T follicular helper cell (primary cell): ENCODE data around the gene CERS1.
A peak's percentile ranks its signal among the peaks of the same experiment; 100 is the strongest.
"Not testable (repeated sequence)": the region's sequence is repeated elsewhere in the genome, so short reads cannot be mapped to it uniquely, and the experiment has no call there.

Source experiments
- DNase-seq: peaks from one replicate; pipeline ENCODE4 v3.0.0-alpha.2; 2020; ENCODE audit warnings: low read depth

Gene CERS1

GRCh38 chr19:18919086-18919899 is 23.3 kb upstream of the CERS1 start, which contains the start of the genes COPE and DDX49:
COPE (minus strand) TSS chr19:18919387; CDS start chr19:18919348, 39 bp downstream.
DDX49 (plus strand) TSS chr19:18919715; CDS start chr19:18919742, 27 bp downstream.
- DNase-seq = peak; percentile 97

- not testable (repeated sequence) for DNase-seq
Observed at GRCh38 chr19:18917593-18917992, 21.6 kb upstream of the CERS1 start.

- DNase-seq = no peak
Observed at GRCh38 chr19:18915639-18916038, 19.7 kb upstream of the CERS1 start.

- no peak for DNase-seq
Observed at GRCh38 chr19:18913466-18913865, 17.5 kb upstream of the CERS1 start.

- no peak for DNase-seq
Observed at GRCh38 chr19:18912933-18913332, 17.0 kb upstream of the CERS1 start.

DNA sequence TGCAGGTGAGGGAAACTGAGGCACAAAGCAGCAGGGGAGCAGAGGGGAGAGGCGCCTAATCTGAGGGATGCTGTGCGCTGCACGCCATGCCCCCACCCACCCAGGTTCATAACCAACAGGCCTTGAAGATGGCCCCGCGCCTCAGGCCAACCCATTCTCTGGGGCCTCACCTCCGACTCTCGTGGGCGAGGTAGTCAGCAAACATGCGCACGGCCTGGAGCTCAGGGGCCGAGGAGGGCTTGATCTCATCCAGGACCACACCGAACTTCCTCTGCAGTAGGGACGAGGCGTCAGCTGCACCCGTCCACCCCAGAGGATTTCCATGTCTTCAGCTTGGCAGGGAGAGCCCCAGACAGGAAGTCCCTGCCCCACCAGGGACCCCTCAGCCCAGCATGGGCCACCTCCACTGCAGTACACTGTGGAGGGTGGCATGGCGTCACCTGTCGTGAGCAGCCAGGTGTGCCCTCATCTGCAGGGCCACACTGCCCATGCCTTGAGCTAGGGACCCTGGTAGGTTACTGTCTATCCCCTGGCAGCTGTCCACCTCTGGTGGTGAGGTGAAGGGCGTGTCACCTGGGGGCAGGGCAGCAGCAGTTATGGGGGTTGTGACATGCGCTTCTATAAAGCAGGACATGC is 15.0 kb upstream of the CERS1 start:
- no peak for DNase-seq

DNA sequence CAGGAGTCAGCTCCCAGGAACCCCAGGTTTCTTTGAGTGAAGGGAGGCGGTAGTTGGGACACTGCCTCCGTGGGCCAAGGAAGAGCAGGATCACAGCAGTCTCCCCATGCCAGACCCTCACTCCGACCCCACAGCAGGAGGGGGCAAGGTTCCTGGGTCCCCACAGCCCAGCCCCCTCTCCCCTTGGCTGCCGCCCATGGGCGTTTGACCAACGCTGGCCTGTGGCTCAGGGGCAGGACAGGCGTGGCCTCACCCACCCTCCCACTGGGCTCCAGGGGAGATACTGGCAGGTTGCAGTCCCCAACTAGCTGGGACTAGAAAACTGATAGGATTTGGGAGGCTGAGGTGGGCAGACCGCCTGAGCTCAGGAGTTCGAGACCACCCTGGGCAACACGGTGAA is 14.1 kb upstream of the CERS1 start:
- DNase-seq = no peak

- DNase-seq = no peak
Observed at GRCh38 chr19:18908917-18909619, 13.1 kb upstream of the CERS1 start.

DNA sequence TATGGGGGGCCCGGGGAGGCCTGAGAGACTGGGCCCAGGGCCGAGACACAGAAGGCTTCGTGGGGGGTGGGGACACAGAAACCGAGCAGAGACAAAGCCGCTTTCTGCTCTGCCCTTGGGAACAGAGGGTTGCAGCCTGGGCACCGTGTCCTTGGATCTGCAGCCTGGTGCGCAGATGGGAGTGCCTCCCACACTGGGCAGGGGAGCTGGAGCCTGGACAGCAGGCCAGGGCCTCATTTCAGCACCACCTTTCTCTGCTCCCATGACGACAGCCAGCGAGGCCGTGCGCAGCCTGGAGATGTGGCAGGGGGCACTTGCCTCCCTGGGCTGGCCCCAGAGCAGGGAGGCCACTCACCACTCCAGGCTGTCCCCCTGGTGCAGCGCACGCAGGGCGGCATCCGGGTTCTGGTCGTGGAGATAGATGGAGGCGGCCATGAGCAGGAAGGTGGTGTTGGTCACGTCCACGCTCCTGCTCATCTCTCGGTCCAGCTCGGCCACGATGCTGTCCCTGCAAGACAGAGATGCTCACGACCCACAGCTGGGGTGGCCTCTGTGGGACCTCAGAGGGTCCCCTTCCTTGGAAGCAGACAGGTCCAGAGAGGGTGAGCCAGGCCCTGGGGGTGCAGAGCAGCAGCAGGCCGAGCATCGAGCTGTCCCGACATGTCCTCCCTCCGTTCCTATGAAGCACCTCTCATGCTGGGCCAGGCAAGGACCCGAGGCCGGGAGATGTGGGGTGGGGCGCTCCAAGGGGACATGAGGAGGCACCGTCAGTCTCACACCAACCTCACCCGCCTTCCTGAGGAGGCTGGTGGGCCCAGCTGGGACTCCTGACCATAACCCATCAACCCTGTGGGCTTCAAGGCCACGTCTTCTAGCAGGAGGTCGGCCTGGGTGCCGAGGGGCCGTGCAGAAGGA is 10.9 kb upstream of the CERS1 start:
- no peak for DNase-seq

DNA sequence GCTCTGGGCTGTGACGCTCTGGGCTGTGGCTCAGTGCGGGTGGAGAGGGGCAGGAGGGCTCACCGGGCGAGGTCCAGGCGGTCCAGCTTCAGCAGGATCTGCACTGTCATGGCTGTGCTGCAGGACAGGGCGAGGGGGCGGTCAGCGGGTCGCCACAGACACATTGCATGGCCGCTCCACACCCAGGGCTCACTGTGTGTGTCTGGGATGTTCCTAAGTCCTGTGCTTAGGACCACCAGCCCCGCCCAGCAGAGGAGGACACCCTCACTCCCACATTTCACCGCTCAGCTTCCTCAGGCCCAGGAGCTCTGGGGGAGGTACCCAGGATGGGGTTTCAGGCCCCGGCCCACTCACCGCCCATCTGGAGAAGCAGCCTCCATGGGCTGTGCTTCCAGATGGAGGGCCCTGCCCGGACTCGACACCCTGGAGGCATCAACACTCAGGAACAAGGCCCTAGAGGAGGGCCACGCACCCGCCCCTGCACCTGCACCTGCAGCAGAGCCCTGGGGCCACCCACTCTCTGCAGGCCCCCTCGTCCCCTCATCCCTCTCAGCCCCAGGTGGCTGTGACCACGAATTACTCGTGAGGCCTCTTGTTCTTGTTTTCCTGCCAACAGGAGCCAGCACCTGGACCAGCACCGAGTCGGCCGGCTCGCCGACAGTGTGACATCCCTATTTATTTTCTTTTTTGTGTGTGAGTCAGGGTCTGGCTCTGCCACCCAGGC is 9.7 kb upstream of the CERS1 start:
- no peak for DNase-seq

GRCh38 chr19:18905058-18905456 is 9.1 kb upstream of the CERS1 start:
- DNase-seq = no peak

GRCh38 chr19:18904334-18905057 is 8.5 kb upstream of the CERS1 start:
- no peak for DNase-seq

DNA sequence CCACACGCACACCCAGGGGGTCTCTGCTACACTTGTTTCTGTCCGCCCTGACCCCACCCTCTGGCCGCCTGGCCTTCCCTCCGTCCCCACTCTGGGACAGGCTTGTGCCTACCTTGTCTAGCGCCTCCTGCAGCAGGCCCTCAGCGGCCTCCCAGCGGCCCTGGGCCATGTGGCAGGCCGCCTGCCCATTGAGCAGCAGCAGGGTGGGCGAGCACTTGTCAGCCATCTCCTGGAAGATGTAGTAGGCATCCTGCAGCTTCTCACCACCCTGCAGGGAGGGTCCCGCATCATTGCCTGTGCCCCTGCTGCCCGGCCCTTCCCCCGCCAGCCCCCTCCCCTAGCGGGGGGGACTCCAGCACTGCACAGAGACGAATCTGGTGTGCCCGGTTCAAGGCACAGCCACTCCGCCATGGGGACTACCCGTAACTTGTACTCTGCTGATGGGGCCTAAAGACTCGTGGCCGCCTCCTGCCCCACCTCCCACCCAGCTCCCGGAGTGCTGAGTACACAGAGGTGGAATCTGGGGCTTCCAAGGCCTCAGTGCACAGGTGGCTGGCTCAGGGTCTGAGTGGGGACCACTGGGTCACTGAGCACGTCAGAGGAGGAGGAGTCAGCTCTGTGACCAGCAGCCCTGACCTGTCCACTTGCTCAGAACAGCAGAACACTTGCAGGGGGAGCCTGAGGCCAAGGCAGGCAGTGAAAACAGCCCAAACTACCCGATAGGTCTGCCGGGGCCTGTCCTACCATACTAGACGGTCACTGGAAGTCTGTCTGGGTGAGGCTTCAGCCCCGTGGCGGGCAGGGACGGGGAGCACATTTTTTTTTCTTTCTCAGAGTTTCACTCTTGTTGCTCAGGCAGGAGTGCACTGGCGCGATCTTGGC is 7.4 kb upstream of the CERS1 start:
- no peak for DNase-seq

DNA sequence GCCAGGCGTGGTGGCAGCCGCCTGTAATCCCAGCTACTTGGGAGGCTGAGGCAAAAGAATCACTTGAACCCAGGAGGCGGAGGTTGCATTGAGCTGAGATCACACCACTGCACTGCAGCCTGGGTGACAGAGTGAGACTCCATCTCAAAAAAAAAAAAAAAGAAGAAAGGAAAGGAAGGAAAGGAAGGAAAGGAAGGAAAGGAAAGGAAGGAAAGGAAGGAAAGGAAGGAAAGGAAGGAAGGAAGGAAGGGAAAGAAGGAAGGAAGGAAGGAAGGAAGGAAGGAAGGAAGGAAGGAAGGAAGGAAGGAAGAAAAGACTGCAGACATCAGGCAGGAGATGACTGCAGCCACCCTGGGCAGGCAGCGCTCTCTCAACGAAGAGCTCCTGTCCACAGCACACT is 6.6 kb upstream of the CERS1 start:
- not testable (repeated sequence) for DNase-seq

GRCh38 chr19:18901491-18901890 is 5.5 kb upstream of the CERS1 start:
- DNase-seq = no peak

DNA sequence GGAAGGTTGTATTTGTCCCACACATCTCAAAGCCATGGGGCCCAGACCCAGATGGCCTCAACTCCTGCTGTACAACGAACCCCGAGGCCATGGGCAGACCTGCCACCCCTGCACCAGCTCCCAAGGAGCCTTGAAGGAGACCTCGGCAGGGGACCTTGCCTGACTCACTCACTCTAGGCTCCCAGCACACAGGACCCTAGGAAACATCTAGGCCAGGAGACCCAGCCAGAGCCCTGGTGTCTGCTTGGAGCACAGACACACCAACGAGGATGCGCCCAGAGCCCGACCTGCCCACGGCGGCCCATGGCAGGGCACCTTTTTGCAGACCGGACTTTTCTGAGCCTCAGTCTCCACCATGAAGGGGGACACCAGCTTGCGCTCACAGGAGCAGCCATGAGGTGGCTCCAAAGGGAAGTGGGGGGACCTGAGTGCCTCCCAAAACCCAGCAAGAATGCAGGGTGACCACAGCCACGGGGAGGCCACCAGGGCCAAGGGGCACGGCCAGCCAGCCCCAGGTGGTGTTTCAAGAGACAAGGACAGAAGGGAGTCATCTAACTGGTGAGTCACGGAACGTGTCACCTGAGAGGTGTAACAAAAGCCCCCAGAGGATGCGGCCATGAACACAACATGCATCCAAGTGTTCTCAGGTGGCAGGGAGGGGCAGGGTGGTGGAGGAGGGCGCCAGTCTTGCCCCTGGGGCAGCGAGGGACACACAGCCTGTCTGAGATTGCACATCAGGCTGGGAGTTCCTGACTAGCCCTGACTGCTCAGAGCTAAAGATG is 4.9 kb upstream of the CERS1 start:
- DNase-seq = no peak

DNA sequence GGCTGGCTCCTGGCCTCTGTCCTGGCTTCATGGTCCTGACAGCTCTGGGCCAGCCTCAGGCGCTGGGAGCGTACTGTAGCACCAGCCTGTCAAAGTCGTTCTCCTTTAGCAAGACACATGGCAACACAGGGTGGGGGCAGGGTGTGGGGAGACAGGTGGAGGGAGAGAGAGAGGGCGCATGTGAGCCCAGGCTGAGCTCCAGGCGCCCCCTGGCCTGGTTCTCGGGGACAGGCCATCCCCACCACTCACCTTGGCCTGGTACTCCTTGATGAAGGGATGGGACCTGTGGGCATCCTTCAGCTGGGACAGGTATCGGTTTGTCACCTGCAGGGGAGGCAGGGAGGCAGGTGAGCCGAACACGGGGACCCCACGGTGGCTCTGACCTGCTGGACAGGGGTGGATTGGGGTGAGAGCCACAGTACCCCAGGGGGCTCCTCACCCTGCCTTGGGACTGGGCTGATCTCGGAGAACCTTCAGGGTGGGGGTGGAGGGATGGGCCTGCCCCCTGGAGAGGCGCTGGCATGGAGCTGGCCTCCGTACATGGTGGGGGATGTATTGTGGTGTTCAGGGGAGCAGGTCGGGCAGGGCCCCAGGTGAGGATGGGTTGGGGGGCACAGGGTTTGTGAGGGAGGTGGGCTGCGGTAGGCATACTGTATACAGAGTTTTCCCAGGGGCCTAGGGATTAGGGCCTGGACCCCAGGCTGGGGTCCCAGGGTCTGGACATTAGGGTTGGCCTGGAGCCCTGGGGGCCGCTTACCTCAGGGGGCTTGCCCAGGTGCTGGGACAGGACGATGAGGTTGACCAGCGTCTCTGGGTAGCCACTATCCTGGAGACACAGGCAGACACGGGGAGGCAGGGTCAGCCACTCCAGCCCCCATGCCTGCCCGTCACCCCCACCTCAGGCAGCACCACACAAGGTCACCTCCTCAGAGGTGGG is 3.9 kb upstream of the CERS1 start:
- no peak for DNase-seq
